ENCODE results near the gene ARID5A.

The ARID5A gene

DNA sequence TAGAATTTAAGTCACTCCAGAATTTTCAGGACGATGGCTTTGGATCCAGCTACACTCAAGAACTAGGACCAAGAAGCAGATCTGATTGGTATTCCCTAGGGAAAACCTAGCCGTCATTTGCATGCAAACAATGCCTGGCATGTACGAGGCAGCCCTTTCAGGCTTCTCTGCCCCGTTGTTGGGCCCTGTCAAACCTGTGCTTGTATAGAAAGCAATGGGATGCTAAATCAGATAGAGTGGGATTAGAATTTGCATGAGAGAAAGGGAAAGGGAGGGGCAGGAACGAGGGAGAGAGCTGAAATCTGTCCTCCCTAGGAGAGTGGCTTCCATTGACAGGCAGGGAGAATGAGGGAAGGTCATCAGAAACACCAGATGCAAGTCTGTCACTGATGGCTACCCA lies 28.6 kb downstream of the ARID5A start:
- TF ChIP-seq, protein P1, sequence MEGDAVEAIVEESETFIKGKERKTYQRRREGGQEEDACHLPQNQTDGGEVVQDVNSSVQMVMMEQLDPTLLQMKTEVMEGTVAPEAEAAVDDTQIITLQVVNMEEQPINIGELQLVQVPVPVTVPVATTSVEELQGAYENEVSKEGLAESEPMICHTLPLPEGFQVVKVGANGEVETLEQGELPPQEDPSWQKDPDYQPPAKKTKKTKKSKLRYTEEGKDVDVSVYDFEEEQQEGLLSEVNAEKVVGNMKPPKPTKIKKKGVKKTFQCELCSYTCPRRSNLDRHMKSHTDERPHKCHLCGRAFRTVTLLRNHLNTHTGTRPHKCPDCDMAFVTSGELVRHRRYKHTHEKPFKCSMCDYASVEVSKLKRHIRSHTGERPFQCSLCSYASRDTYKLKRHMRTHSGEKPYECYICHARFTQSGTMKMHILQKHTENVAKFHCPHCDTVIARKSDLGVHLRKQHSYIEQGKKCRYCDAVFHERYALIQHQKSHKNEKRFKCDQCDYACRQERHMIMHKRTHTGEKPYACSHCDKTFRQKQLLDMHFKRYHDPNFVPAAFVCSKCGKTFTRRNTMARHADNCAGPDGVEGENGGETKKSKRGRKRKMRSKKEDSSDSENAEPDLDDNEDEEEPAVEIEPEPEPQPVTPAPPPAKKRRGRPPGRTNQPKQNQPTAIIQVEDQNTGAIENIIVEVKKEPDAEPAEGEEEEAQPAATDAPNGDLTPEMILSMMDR (IDR thresholded peaks at IDR 0.05; ENCODE audit: low read depth, low read length): no peak

DNA sequence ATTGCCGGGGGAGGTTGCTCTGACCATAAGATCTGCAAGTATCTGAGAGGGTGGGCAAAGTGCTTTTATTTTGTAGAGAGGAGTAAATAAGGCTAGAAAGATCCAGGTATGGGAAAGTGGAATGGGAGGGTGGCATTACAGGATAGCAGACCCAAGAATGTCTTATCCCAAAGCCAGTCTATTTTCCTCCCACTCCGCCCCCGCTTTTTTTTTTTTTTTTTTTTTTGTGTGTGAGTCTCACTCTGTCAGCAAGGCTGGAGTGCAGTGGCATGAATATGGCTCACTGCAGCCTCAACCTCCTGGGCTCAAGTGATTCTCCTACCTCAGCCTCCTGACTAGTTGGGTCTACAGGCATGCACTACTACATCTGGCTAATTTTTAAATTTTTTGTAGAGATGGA lies 31.5 kb downstream of the ARID5A start:
- H3K4me3 ChIP-seq (ENCODE audit: low read depth, low read length): no peak overlapping the region
- TF ChIP-seq, protein P1 (IDR thresholded peaks at IDR 0.05; ENCODE audit: low read depth, low read length): no peak

More for the DNA sequence above, 28.6 kb downstream of the ARID5A start:
- H3K4me3 ChIP-seq (ENCODE audit: low read depth, low read length): no peak overlapping the region

DNA sequence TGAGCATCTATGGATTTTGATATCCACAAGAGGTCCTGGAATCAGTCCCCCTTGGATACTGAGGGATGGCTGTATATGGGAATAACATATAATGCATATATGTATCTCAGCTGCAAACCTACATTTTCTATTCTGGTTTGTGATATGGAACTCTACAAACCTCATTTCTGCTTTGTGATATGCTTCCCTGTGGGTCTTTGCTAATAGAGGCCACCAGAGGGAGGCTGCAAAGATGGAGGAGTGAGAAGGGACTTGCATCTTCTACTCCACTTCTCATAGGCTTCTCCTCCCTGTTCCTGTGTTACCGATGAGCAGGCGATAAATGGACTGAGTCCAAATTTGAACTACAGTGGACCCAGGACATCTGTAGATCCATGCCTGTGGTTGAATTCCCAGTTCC lies 37.8 kb downstream of the ARID5A start:
- no peak overlapping the region for H3K4me3 ChIP-seq (ENCODE audit: low read depth, low read length)
- TF ChIP-seq, protein P1 (IDR thresholded peaks at IDR 0.05; ENCODE audit: low read depth, low read length): peak; percentile 26; the same call in 1 of the 2 replicates

DNA sequence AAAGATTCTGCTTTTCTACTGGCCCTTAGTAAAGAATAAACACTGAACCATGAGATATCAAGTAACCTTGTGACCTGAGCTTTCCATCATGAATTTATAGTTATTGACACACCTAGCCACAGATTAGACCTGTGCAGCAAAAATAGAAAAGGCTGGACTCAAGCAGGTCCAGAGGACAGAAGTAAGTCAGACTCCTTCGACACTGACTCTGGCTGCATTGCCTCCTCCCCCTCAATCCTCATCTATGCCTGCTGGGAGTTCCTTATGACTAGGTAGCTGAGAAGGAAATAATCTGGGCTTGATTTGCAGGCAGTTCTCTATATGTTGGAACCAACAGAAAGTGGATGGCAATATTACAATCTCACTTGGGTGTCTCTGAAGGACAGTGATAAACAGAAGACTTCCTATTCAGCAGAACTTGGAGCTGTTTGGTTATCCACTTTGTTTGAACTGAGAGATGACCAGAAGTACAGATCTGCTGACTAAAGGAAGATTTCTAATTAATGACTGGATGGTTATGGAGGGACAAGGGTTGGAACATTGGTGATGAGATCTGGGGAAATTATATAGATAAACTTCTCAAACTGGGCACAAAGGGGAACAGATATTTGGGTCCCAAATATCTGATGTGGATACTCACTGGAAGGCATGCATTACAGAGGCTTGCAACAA lies 39.4 kb downstream of the ARID5A start:
- no peak overlapping the region for H3K4me3 ChIP-seq (ENCODE audit: low read depth, low read length)
- TF ChIP-seq, protein P1 (IDR thresholded peaks at IDR 0.05; ENCODE audit: low read depth, low read length): no peak

DNA sequence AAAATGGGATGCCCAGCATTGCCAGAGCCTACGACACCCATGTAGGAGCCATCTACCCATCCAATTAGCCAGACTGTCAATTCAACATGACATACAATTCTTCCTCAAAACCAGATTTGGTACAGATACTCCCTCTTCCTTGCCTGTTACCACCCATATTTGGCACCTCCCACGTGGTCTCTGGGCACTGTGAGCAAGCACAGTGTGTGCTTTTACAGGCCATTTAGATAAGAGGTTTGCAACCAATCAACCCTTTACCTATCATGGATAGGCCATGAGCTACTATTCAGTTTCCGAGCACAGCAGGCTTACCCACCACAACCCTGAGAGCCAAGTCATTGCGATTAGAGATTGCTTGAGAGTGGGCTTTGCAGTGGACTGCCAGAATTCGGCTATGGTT lies 40.9 kb downstream of the ARID5A start:
- H3K4me3 ChIP-seq (ENCODE audit: low read depth, low read length): no peak overlapping the region
- TF ChIP-seq, protein P1 (IDR thresholded peaks at IDR 0.05; ENCODE audit: low read depth, low read length): no peak

DNA sequence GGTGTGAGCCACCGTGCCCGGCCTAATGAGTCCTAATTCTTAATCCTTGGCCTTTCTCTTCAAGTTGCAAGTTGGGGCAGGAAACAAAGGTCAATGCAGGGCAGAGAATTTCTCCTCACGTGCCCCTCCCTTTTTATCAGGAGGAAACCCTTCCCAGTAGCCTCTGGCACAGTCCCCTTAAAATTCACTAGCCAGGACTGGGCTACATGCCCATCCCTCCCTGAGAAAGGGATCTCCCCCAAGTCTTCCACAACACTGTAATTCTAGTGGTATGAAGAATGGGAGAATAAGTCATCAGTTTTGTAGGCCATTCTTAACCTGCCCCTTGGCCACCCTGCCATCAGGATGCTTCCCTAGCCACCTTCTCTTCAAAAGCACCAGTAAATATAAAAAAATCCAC lies 42.2 kb downstream of the ARID5A start:
- no peak overlapping the region for H3K4me3 ChIP-seq (ENCODE audit: low read depth, low read length)
- TF ChIP-seq, protein P1 (IDR thresholded peaks at IDR 0.05; ENCODE audit: low read depth, low read length): no peak

DNA sequence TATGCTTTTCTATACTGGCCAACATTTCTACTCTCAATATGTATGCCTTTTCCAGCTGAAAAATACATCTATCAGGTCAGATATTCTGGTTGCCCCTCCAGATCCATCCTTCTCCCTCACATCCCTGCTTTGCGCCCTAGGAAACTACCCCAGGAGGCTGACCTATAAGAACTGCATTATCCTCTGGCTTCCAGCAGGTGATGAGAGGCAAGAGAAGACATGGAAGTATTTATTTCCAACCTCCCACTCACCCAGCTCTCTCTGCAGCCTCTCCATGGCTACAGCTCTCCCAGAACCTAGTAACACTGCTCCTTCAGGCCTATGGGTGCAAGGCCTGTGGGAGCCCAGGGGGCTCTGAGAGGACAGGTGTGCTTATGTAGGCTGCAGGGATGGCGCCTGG lies 42.9 kb downstream of the ARID5A start:
- no peak overlapping the region for H3K4me3 ChIP-seq (ENCODE audit: low read depth, low read length)
- TF ChIP-seq, protein P1 (IDR thresholded peaks at IDR 0.05; ENCODE audit: low read depth, low read length): no peak
